HEK293 (cell line): ENCODE measurements around the gene ELL2.

Experiments used
- CTCF ChIP-seq: fragments of 450-650 bp; formaldehyde crosslinking; IDR thresholded peaks from 2 replicates; pipeline ENCODE4 v1.5.1; 2016; ENCODE audit warnings: missing biosample characterization, missing genetic modification characterization
- KLF16 ChIP-seq: fragments of 450-650 bp; formaldehyde crosslinking; IDR thresholded peaks from 2 replicates; pipeline ENCODE4 v1.5.1; 2017; ENCODE audit warnings: missing biosample characterization, missing genetic modification characterization
- PBX3 ChIP-seq: sonication (generic); formaldehyde crosslinking; IDR thresholded peaks from 2 replicates; pipeline ENCODE4 v1.8.1; 2022; ENCODE audit warnings: mild to moderate bottlenecking, moderate library complexity, missing genetic modification reagents
- ZNF175 ChIP-seq: fragments of 450-650 bp; formaldehyde crosslinking; IDR thresholded peaks from 2 replicates; pipeline ENCODE4 v1.5.1; 2016; ENCODE audit warnings: missing biosample characterization, missing genetic modification characterization
- ZNF449 ChIP-seq: fragments of 450-650 bp; formaldehyde crosslinking; IDR thresholded peaks from 2 replicates; pipeline ENCODE4 v1.5.1; 2017; ENCODE audit warnings: missing biosample characterization, mild to moderate bottlenecking, missing genetic modification characterization, moderate library complexity

GRCh38 chr5:95895771-95896170 lies 65.9 kb downstream of the ELL2 start:
- no peak for TF ChIP-seq CTCF (tag by site-specific recombination)
- no peak for TF ChIP-seq ZNF449 (tag by site-specific recombination)
- no peak for TF ChIP-seq ZNF175 (tag by site-specific recombination)
- TF ChIP-seq PBX3 = no peak
- no peak for TF ChIP-seq KLF16 (tag by site-specific recombination)
